ENCODE data around the gene S1PR5.
A peak's percentile ranks its signal among the peaks of the same experiment; 100 is the strongest.
"Not testable (repeated sequence)": the region's sequence is repeated elsewhere in the genome, so short reads cannot be mapped to it uniquely, and the experiment has no call there.

The S1PR5 gene

GRCh38 chr19:10532457-10532856, 15.2 kb upstream of the S1PR5 start:
- peak; percentile 4 for DNase-seq (ENCODE audit: low spot score)
- TF ChIP-seq, protein P1, sequence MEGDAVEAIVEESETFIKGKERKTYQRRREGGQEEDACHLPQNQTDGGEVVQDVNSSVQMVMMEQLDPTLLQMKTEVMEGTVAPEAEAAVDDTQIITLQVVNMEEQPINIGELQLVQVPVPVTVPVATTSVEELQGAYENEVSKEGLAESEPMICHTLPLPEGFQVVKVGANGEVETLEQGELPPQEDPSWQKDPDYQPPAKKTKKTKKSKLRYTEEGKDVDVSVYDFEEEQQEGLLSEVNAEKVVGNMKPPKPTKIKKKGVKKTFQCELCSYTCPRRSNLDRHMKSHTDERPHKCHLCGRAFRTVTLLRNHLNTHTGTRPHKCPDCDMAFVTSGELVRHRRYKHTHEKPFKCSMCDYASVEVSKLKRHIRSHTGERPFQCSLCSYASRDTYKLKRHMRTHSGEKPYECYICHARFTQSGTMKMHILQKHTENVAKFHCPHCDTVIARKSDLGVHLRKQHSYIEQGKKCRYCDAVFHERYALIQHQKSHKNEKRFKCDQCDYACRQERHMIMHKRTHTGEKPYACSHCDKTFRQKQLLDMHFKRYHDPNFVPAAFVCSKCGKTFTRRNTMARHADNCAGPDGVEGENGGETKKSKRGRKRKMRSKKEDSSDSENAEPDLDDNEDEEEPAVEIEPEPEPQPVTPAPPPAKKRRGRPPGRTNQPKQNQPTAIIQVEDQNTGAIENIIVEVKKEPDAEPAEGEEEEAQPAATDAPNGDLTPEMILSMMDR (IDR thresholded peaks at IDR 0.05; ENCODE audit: extremely low read depth, missing control alignments), result no peak

DNA sequence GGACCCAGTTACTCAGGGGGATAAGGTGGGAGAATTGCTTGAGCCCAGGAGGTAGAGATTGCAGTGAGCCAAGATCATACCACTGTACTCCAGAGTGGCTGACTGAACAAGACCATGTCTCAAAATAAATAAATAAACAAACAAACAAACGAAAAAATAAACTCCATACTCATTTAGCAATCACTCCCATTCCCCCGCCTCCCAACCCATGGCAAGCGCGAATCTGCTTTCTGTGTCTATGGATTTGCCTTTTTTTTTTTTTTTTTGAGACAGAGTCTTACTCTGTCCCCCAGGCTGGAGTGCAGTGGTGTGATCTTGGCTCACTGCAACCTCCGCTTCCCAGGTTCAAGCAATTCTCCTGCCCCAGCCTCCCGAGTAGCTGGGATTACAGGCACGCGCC, 9.6 kb upstream of the S1PR5 start:
- not testable (repeated sequence) for DNase-seq (ENCODE audit: low spot score)

- no peak for DNase-seq (ENCODE audit: low spot score)
- TF ChIP-seq, protein P1 (IDR thresholded peaks at IDR 0.05; ENCODE audit: extremely low read depth, missing control alignments), result no peak
Measured at GRCh38 chr19:10525636-10526035, 8.4 kb upstream of the S1PR5 start.

DNA sequence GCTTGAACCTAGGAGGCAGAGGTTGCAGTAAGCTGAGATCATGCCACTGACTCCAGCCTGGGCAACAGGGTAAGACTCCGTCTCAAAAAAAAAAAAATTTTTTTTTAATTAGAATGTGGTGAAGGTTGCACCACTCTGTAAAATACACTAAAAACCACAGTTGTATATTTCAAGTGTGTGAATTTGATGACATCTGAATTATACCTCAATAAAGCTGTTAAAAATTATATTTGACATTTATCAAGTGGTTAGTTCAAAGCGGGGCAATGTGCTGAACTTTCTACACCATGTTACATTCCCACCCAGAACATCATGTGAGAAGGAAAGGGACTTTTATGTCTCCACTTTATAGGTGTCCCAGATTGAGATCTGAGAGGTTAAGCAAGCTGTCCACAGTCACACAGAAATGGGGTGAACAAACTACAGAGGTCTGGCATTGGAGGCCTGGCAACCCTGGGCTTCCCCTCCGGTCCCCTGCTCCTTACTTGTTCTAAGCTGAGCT, 5.9 kb upstream of the S1PR5 start:
- TF ChIP-seq, protein P1 (IDR thresholded peaks at IDR 0.05; ENCODE audit: extremely low read depth, missing control alignments), result no peak
- no peak for DNase-seq (ENCODE audit: low spot score)

- DNase-seq (ENCODE audit: low spot score), result no peak
- TF ChIP-seq, protein P1 (IDR thresholded peaks at IDR 0.05; ENCODE audit: extremely low read depth, missing control alignments), result no peak
Measured at GRCh38 chr19:10521461-10522171, 4.4 kb upstream of the S1PR5 start.

DNA sequence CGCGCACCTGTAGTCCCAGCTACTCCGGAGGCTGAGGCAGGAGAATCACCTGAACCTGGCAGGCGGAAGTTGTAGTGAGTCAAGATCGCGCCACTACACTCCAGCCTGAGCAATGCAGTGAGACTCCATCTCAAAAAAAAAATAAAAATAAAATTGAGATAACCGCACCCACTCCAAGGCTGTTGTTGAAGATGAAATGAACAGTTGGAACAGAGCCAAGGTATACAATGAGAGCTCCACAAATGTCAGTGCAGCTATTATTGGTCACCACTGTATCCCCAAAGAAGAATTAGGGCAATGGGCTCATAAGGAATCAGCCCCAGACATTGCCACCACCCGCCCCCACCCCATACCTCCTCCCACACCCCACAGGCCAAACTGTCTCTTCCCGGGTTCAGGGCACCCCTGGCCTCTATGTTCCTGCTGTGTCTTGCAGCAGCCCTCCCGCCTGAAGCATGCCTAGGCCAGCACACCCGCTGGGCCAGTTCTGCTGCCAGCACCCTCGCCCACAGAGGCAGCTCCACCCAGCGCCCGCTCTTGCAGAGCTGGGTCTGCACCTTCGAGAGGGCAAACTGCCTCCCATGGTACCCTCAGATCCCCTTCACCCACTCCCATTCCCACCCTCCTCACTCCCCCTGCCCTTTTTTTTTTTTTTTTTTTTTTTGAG, 3.5 kb upstream of the S1PR5 start:
- no peak for DNase-seq (ENCODE audit: low spot score)
- TF ChIP-seq, protein P1 (IDR thresholded peaks at IDR 0.05; ENCODE audit: extremely low read depth, missing control alignments), result no peak

GRCh38 chr19:10519421-10519820, 2.2 kb upstream of the S1PR5 start:
- TF ChIP-seq, protein P1 (IDR thresholded peaks at IDR 0.05; ENCODE audit: extremely low read depth, missing control alignments), result no peak
- no peak for DNase-seq (ENCODE audit: low spot score)

Measured in GM20000 (cell line).